Ovary (tissue), 9 donors: ENCODE measurements around the gene FUT7. TPM values are rescaled to one million over a fixed set of nuclear protein-coding genes. Genes with fewer than 3 reads are reported as not detected.

ENCODE experiments used
- DNase-seq, 5 donors: peaks; one replicate each; pipeline ENCODE4 v3.0.0-alpha.2; 2019 to 2020
- H3K27ac ChIP-seq, 2 donors: fragments of 200-600 bp; one replicate each; pipeline versions ENCODE4 v1.5.1 to v1.8.0; 2019 to 2022
- H3K27me3 ChIP-seq: fragments of 200-600 bp; one replicate; pipeline ENCODE4 v1.8.0; 2022
- H3K36me3 ChIP-seq: fragments of 200-600 bp; sonication (generic); one replicate; pipeline ENCODE4 v1.5.1; 2019
- H3K4me1 ChIP-seq: one replicate; pipeline ENCODE4 v1.8.1; 2013; ENCODE audit warnings: mild to moderate bottlenecking, moderate library complexity; ENCODE audit not compliant: insufficient read depth
- H3K4me3 ChIP-seq: fragments of 200-600 bp; sonication (generic); one replicate; pipeline ENCODE4 v1.5.1; 2017
- H3K9me3 ChIP-seq, 2 donors: fragments of 200-600 bp in 1 of 2; sonication (generic) in 1 of 2; one replicate each; pipeline versions ENCODE4 v1.5.1 to v1.8.1; 2013 to 2019; ENCODE audit warnings: mild to moderate bottlenecking in 1 of 2, moderate library complexity in 1 of 2
- CTCF ChIP-seq, 3 donors: fragments of 450-650 bp in 2 of 3; fragments of 200-600 bp in 1 of 3; IDR thresholded peaks; one replicate each; pipeline versions ENCODE4 v1.5.1 to v1.8.0; 2016 to 2022; ENCODE audit warnings: antibody characterized with exemption in 3 of 3, mild to moderate bottlenecking in 1 of 3
- EP300 ChIP-seq: sonication (generic); formaldehyde crosslinking; IDR thresholded peaks from one replicate; pipeline ENCODE4 v1.6.1; 2017; ENCODE audit warnings: antibody characterized with exemption
- POLR2A ChIP-seq: fragments of 450-650 bp; IDR thresholded peaks from one replicate; pipeline ENCODE4 v1.6.1; 2017; ENCODE audit warnings: antibody characterized with exemption, mild to moderate bottlenecking, moderate library complexity
- WGBS, 3 donors: extraction: QIAGEN DNeasy Blood & Tissue Kit in 1 of 3; methylation state at CpG; one replicate each; pipeline versions ENCODE4 v1.1.5 to v1.1.7; 2013 to 2017; 5-methylcytosine and 5-hydroxymethylcytosine counted together
- intact Hi-C, 4 donors: fragments of 100-400 bp; cut with DNase I; formaldehyde crosslinking; loops; one replicate each; pipeline versions ENCODE4 v1.11.0 to v1.15.1; 2022 to 2023
- polyA plus RNA-seq, 2 donors: library from polyadenylated mRNA; stranded (reverse); fragments of 200-250 nt in 1 of 2; fragments of 350-450 nt in 1 of 2; fragmentation: Illumina TruSeq in 1 of 2; extraction: RNeasy Lipid Tissue Mini Kit (QIAGEN cat#74804) in 1 of 2; gene quantifications; one replicate each; pipeline ENCODE4 v1.2.3, GENCODE V29; 2013 to 2014
- total RNA-seq, 7 donors: library from RNA; depleted of rRNA in 2 of 7; stranded (reverse); fragments of >200 nt in 2 of 7; fragmentation: NEBNext Ultra II Directional in 3 of 7; extraction: Animal tissue kit (Norgen Biotek cat#: 25700) in 3 of 7; gene quantifications; one replicate each; pipeline versions ENCODE4 v1.1.0 to v1.2.4, GENCODE V29; 2016 to 2023
- donor health status: DM: no; HTN: no; CAD: no; lungs with moderate emphysema.
- donor health status: DM: no; HTN: no; CAD: no.
- donor health status: Bipolar disorder and iron deficiency.
- donor health status: DM: yes; HTN: yes; CAD: no.
- donor health status: DM: no; HTN: no; CAD: no.
- donor health status: DM: yes; HTN: yes; CAD: no.

The FUT7 gene
- total and polyA plus RNA-seq, 9 donors: 0.07 to 0.08 TPM; not detected in 7

- TF ChIP-seq EP300 (no peak), CTCF (IDR thresholded peaks at IDR 0.05) (no peak), POLR2A (no peak)
- Histone ChIP-seq H3K27me3 (no peaks in the 10 kb centered on the region), H3K4me1 (peaks cover 3% of the 10 kb centered on the region), H3K4me3 (no peak overlapping the region), H3K27ac (no peak overlapping the region), H3K36me3 (no peaks in the 10 kb centered on the region), H3K9me3 (no peaks in the 10 kb centered on the region)
- 84 to 85% (median 84%) methylated on average over 18 to 21 of the region's 21 CpGs for WGBS, 3 donors
- DNase-seq: no peak
- intact Hi-C loops: loop anchor here in 1 of 4 donors (5.0 kb wide), 1 partner anchor 42 kb away; no protein-coding TSS in a partner anchor
Measured at GRCh38 chr9:137025517-137025966, 6.3 kb downstream of the FUT7 start.

GRCh38 chr9:137023583-137023991 is 8.3 kb downstream of the FUT7 start:
- Histone ChIP-seq H3K4me1 (peaks cover 2% of the 10 kb centered on the region), H3K9me3 (no peaks in the 10 kb centered on the region), H3K36me3 (no peaks in the 10 kb centered on the region), H3K27ac (no peak overlapping the region), H3K27me3 (no peaks in the 10 kb centered on the region), H3K4me3 (no peak overlapping the region)
- DNase-seq: no peak
- intact Hi-C loops: no loop called here
- TF ChIP-seq POLR2A (no peak), EP300 (no peak), CTCF (IDR thresholded peaks at IDR 0.05) (no peak)
- WGBS, 3 donors: 58 to 73% (median 66%) methylated on average over 15 of the region's 15 CpGs

- no peaks in the 10 kb centered on the region for H3K27me3 ChIP-seq
- intact Hi-C loops: no loop called here
- no peak overlapping the region for H3K27ac ChIP-seq
- H3K4me1 ChIP-seq: no peaks in the 10 kb centered on the region
- no peaks in the 10 kb centered on the region for H3K9me3 ChIP-seq
- 64 to 75% (median 69%) methylated on average over 7 of the region's 7 CpGs for WGBS, 3 donors
- no peak overlapping the region for H3K4me3 ChIP-seq
- no peaks in the 10 kb centered on the region for H3K36me3 ChIP-seq
- no peak for DNase-seq
- TF ChIP-seq EP300 (no peak), CTCF (IDR thresholded peaks at IDR 0.05) (no peak), POLR2A (no peak)
Measured at GRCh38 chr9:137023157-137023556, 8.7 kb downstream of the FUT7 start.

GRCh38 chr9:137022662-137023008 is 9.3 kb downstream of the FUT7 start:
- no peak overlapping the region for H3K4me3 ChIP-seq
- no peaks in the 10 kb centered on the region for H3K9me3 ChIP-seq
- intact Hi-C loops: no loop called here
- no peak for DNase-seq
- H3K4me1 ChIP-seq: no peaks in the 10 kb centered on the region
- no peak overlapping the region for H3K27ac ChIP-seq
- no peak for TF ChIP-seq POLR2A
- TF ChIP-seq CTCF (IDR thresholded peaks at IDR 0.05): no peak
- TF ChIP-seq EP300: no peak
- H3K27me3 ChIP-seq: no peaks in the 10 kb centered on the region
- WGBS, 3 donors: 91 to 93% (median 93%) methylated on average over 23 of the region's 23 CpGs
- no peaks in the 10 kb centered on the region for H3K36me3 ChIP-seq
